ENCODE results near the gene TBX20.
"Not testable (repeated sequence)": the region's sequence is repeated elsewhere in the genome, so short reads cannot be mapped to it uniquely, and the experiment has no call there.

The TBX20 gene

DNA sequence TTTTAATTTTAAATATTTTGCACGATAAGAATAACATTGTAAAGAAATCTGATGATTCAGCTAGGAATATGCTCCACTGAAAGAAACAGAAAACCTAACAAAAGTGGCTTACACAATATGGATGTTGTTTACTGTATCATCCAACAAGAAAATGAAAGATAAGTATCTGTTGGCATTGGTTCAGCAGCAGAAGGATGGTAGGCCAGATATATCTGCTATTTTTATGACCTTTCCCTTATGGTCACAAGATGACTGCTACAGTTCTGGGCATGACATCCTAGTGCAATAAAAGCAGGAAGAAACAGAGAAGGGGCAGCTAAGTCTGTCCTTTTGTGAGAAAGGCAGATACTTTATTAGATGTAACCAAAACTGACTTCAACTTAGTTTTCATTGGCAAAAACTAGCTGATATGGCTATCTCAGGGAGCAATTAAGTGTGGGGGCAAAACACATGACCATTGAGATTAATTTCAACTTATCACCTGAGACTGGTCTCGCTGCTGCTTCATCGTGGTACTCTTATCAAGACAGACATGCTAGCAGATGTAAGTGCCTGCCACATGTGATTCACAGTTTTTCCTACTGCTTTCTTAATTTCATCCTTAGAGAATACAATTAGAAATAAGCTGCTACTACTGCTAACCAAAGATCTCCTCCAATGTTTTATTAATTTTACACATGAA, 92.7 kb downstream of the TBX20 start:
- DNase-seq (ENCODE audit: low spot score): not testable (repeated sequence)

Data from ecto neural progenitor cell (in vitro differentiated cells).